Measurements from ENCODE around the gene PDCD10.

Gene PDCD10

DNA sequence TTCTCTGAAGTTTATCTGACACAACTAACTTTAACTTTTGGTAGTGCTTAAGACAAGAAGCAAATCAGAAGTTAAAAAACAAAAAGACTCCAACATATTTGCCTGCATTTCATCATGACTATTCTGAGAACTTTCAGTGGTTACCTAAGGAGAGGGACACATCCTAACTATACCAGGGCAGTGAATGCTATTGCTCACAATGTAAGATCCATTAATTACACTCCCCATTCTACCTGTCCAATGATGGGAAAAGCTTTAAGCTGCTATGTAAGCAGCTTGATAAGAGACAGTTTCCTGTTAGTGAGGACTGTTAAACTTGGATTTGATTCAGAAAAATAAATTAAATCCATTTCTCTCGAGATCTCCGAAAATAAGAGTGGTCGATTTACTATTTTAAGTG lies 38.3 kb upstream of the PDCD10 start:
- DNase-seq (ENCODE audit: insufficient read length, low spot score) (no peak), FAIRE-seq (no peak)
- TF ChIP-seq, protein P1, sequence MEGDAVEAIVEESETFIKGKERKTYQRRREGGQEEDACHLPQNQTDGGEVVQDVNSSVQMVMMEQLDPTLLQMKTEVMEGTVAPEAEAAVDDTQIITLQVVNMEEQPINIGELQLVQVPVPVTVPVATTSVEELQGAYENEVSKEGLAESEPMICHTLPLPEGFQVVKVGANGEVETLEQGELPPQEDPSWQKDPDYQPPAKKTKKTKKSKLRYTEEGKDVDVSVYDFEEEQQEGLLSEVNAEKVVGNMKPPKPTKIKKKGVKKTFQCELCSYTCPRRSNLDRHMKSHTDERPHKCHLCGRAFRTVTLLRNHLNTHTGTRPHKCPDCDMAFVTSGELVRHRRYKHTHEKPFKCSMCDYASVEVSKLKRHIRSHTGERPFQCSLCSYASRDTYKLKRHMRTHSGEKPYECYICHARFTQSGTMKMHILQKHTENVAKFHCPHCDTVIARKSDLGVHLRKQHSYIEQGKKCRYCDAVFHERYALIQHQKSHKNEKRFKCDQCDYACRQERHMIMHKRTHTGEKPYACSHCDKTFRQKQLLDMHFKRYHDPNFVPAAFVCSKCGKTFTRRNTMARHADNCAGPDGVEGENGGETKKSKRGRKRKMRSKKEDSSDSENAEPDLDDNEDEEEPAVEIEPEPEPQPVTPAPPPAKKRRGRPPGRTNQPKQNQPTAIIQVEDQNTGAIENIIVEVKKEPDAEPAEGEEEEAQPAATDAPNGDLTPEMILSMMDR (IDR thresholded peaks at IDR 0.05; ENCODE audit: insufficient read depth, missing control alignments): no peak

DNA sequence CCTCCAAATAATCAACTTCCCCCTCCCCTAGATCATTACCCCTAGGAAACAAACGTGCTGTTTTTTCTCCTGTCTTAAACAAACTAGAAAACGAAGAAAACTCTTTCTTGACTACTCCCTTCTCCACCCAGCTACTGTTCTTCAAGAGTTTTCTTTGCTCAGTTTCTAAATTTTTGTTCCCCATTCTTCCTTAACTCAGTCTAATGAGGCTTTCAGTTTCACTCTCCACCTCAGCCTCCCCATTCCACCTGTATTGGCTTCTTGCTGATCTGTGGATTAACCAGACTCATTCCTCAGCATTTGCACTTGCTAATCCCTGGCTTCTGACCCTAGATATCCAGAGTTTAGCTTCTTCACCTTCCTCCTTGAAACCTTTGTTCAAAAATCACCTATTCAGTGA lies 27.6 kb upstream of the PDCD10 start:
- TF ChIP-seq, protein P1 (IDR thresholded peaks at IDR 0.05; ENCODE audit: insufficient read depth, missing control alignments): no peak
- FAIRE-seq (no peak), DNase-seq (ENCODE audit: insufficient read length, low spot score) (no peak)

DNA sequence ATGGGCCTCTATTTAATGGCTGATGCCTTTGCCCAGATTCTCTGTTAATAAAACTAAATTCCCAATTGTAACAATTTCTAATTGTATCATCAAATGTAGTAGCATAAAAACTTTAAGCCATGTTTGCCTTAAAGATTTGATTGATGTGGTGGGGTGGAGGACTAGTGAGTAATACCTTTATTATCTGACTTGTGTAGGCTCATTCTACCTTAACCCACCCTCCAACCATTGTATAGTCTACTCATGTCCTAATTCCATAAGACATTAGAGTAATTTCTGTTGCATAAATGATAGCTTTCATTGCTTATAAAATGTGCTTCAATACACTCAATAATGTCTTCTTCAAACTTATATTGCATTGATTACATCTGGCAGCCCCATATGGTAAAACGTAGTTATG lies 26.6 kb upstream of the PDCD10 start:
- DNase-seq (ENCODE audit: insufficient read length, low spot score): no peak
- no peak for FAIRE-seq
- TF ChIP-seq, protein P1 (IDR thresholded peaks at IDR 0.05; ENCODE audit: insufficient read depth, missing control alignments): no peak

GRCh38 chr3:167754049-167754448 lies 19.4 kb upstream of the PDCD10 start:
- TF ChIP-seq, protein P1 (IDR thresholded peaks at IDR 0.05; ENCODE audit: insufficient read depth, missing control alignments): no peak
- no peak for FAIRE-seq

GRCh38 chr3:167750272-167750971 lies 15.7 kb upstream of the PDCD10 start:
- no peak for FAIRE-seq
- DNase-seq (ENCODE audit: insufficient read length, low spot score): no peak
- TF ChIP-seq, protein P1 (IDR thresholded peaks at IDR 0.05; ENCODE audit: insufficient read depth, missing control alignments): no peak

More at GRCh38 chr3:167754049-167754448, 19.4 kb upstream of the PDCD10 start:
- no peak for DNase-seq (ENCODE audit: insufficient read length, low spot score)

DNA sequence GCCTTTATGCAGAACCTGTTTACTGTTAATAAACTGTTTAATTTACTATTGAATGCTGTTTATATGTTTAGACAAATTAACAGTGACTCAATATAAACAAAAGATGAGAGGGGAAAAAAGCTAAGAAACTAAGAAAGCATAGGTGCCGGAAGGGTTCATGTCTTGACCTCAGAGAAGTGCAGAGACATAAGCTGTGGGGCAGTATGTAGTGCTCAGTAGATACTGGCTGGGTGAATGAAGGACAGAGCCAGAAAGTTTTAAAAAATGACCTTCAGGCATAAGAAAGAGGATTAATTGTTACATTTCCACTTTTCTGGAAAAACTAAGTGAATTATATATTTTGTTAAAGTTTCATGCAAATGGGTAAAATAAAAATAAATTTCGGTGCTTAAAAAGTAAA lies 15.0 kb upstream of the PDCD10 start:
- TF ChIP-seq, protein P1 (IDR thresholded peaks at IDR 0.05; ENCODE audit: insufficient read depth, missing control alignments): no peak
- no peak for FAIRE-seq
- DNase-seq (ENCODE audit: insufficient read length, low spot score): no peak

- no peak for FAIRE-seq
- DNase-seq (ENCODE audit: insufficient read length, low spot score): no peak
- TF ChIP-seq, protein P1 (IDR thresholded peaks at IDR 0.05; ENCODE audit: insufficient read depth, missing control alignments): no peak
These were observed 14.5 kb upstream of the PDCD10 start for GRCh38 chr3:167749209-167749608.

Data from D721Med (cell line).